HG03066 (cell line): ENCODE data around the gene STAT4.
A peak's percentile ranks its signal among the peaks of the same experiment; 100 is the strongest.

Experiments
- ATAC-seq: cut with Tn5 transposase; IDR thresholded peaks from one replicate; pipeline ENCODE4 v1.9.1; 2021; ENCODE audit warnings: low read depth; ENCODE audit not compliant: unreplicated experiment

The STAT4 gene, protein sequence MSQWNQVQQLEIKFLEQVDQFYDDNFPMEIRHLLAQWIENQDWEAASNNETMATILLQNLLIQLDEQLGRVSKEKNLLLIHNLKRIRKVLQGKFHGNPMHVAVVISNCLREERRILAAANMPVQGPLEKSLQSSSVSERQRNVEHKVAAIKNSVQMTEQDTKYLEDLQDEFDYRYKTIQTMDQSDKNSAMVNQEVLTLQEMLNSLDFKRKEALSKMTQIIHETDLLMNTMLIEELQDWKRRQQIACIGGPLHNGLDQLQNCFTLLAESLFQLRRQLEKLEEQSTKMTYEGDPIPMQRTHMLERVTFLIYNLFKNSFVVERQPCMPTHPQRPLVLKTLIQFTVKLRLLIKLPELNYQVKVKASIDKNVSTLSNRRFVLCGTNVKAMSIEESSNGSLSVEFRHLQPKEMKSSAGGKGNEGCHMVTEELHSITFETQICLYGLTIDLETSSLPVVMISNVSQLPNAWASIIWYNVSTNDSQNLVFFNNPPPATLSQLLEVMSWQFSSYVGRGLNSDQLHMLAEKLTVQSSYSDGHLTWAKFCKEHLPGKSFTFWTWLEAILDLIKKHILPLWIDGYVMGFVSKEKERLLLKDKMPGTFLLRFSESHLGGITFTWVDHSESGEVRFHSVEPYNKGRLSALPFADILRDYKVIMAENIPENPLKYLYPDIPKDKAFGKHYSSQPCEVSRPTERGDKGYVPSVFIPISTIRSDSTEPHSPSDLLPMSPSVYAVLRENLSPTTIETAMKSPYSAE

DNA sequence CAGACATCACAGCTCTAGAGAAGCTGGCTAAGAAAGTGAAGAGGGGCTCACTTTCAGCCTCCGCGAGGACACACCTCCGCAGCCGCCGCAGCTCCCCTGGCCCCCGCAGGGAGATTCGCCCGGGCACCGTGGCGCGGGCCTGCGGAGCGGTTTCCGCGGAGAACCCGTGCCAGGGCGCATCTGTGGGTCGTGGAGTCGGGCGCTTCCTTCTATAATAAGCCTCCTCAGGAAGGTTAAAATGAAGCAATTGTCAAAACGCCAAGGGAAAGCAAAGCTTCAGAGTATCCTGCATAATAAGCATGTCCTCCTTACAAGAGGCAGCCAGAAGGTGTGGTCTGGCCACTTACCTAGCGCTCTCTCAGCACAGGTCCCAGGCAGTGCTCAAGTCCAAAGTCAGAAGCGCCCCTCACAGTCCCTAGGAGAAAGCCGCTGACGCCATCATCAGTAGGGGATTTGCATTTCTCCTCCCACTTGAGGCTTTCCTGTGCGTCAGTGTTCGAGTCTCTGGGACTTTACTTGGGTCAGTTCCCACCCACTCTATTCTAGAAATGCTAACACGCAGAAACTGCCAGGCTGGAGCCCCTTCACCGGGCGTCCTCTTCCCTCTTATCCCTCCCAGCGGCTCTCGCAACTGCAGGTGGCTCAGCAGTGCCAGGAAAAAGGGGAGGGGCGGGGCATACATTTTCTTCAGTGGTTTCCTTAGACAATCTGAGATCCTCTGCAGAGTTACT is at the start of gene STAT4:
TSS of gene STAT4 (minus strand) at position 395 of the 731 bp plus-strand sequence. CDS start 2,791 bp downstream, outside the sequence.
- ATAC-seq, result peak; percentile 80

DNA sequence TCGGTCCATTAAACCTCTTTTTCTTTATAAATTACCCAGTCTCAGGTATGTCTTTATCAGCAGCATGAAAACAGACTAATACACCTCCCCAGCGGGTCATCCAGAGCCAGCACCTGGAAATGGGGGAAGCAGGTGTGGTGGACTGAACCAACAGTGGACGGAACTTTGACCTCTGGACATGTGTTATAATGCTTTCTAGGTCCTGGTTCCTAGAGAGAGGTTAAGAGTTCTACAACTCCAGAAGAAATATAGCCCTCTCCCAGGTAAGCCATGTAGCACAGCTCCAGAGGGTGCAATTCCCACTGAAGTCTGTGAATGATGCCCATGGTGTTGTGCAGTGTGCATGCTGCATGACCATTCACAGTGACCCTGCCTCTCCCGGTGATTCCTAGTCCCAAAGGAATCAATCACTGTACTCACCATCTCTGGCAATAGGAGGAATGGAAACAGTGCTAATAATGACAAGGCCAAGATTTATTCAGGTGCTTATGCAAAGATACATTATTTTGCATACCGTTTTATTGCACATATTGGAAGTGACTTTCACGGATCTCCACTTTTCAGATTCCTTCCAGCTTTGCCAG is 49.2 kb upstream of the STAT4 start:
- ATAC-seq, result no peak

DNA sequence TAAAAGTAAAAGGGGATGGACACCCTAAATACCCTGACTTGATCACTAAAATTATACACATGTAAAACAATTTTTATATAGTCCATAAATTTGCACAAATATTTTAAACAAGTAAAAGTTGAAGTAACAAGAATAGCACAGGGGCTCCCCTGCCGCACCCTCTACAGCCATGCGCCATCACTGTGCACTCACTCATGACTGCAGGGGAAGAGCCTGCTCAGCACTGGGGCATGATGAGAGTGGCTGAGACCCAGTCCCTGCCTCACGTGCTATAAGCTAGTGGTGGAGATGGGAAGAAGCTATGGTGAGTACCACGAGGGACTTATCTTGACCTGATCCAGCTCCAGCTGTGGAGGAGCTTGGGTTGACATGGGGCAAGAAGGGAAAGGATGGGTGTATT is 47.5 kb upstream of the STAT4 start:
- no peak for ATAC-seq

DNA sequence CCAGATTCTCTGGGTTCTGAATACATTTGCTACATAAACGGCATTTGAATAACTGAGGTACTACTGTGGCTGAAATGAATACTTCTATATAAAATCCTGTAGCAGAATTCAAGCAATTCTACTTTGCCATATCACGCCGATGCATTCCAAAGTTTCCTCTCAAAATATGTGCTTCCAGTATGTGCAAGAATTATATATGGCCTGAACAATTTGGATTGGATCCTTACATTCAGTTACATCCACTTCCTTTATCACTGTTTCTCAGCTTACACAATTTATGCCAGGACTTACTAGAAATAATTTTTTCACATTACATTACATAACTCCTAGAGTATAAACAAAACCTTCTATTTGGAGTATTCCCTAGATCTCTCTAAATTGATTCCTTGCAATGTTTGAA is 46.3 kb upstream of the STAT4 start:
- ATAC-seq, result no peak

DNA sequence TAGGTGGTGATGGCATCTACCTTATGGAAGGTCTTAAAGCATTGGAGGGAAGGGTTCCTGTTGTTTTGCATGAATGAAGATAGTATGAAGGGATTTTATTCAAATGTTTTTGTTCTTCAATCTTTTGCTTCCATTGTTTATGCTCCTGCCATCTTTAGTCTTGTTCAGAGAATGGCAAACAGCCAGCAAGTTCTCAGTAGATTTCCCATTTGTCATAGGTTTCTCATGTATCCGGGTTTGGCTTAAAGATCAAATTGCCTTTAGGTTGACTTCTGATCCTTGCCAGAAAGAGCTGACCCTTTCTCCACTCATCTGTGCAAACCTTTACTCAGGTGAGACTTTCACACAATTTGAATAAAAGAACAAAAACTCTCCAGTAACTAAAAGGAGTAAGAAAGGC is 44.2 kb upstream of the STAT4 start:
- ATAC-seq, result no peak

DNA sequence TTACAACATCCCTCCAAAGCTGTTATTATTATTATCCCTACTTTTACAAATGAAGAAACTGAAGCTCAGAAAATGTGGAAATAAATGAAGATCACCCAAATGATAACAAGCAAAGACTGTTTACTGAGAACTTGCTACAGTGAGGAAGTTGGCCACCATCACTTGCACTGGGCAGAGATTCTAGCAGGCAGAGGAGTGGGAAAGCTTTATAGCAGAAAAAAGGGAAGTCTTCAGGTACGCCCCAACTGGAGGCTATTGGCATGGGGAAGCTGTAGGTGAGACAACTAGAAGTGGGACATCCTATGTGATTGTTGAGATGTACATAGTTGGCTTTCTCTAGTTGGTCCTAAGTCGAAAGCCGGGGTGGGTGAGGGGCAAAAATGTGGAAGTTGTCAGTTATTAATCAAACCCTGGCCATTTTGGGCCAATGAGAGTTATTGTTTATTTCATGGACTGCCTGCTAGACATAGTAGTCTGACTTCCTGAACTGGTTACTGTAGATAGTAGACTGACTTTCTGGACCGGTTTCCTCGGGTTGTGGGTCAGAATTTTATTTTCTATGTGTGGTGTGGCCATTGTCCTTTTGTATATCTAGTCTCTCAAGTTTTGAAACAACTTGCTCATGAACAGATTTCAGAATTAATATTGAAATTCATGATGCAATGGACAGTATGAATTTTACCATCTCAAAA is 40.2 kb upstream of the STAT4 start:
- no peak for ATAC-seq

DNA sequence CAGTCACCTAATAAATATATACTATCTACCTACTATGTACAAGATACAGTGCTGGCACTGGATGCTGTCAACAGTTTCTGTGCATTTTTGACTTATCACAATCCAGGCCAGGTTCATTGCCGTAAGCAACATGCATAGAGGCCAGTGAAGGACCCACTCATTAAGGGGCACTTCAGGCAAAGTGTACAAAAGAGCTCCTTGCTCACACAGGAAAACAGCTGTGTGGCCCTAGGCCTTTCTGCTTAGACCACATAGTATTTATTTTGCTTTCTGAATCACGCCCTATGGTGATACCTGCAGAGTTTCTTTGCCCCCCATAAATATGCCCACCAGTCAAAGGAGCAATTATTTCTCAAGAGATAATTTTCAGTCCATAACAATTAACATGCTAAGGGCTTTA is 39.6 kb upstream of the STAT4 start:
- ATAC-seq, result no peak

DNA sequence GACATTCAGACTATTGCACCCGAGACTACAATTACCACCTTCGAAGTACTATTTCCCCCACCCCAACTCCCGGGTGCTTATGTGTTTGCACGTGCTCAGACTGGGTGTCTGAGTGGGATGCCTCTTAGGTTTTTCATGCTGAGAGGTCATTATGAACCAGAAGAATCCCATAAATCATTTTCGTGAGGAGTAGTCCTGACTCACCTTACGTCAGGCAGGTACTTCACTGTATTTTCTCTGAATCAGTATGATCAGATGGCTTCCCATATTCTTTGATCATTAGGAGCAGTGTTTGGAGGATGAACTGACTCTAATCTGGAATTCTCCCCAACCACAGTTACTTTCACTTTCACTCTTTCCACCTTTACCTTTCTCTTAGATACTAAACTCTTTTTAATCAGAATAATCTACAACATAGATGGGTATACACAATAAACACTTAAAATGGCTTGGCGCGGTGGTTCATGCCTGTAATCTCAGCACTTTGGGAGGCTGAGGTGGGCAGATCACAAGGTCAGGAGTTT is 38.4 kb upstream of the STAT4 start:
- no peak for ATAC-seq

DNA sequence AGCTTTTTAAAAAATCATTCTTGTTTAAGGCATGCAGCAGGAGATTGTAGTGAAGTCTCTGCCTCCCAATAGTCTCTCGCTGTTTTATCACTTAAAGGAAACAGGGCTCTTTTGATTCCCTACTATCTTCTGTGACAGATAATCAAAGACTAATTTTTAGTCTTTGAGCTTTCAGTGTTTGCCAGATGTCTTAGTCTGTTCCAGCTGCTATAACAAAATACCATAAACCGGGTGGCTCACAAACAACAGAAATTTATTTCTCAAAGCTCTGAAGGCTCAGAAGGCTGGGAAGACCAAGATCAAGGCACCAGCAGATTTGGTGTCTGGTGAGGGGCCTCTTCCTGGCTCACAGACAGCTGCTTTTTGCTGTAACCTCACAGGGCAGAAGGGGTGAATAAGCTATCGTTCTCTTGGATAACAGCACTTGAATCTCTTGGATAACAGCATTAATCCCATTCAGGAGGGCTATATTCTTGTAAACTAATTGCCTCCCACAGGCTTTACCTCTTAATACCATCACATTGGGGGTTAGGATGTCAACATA is 37.8 kb upstream of the STAT4 start:
- ATAC-seq, result no peak

DNA sequence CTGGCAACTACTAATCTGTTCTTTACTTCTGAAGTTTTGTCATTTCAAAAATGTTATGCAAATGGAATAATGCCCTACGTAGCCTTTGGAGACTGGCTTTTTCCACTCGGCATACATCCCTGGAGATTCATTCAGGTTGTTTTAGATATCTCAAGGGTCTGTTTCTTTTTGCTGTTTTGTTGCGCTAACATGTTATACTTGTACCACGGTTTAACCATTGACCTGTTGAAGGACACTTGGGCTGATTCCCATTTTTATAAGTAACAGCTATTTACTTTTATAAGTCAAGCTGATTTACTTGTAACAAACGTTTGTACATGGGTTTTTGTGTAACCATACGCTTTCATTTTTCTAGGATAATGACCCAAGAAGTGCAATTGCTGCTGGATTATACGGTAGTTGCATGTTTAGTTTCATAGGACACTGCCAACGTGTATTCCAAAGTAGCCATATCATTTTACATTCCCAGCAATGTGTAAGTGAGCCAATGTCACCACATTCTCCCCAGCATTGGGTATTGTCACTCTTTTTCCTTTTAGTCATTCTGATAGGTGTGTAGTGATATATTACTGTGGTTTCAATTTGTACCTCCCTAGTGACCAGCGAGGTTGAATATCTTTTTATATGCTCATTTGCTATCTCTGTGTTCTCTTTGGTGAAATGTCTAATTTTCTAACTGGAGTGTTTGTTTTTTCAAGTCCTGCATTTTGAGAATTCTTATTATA is 36.5 kb upstream of the STAT4 start:
- ATAC-seq, result no peak

DNA sequence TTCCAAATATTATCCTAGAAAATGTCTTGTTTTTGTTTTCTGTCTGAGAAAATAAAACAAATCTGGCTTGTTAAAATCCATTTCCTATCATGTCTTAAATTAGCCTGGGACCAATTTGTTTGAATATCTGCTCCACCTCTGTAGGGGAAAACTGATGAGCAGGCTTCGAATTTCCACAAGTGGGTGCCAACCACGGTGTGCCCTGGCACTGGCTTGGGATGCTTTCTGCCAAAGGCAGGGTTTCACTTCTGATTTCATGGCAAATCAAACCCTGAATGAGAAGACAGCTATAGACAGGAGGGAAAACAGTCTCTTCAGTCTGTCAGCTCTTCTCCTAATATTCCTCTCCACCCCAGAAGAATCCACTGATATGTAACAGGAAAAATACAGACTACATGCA is 33.7 kb upstream of the STAT4 start:
- ATAC-seq, result no peak

DNA sequence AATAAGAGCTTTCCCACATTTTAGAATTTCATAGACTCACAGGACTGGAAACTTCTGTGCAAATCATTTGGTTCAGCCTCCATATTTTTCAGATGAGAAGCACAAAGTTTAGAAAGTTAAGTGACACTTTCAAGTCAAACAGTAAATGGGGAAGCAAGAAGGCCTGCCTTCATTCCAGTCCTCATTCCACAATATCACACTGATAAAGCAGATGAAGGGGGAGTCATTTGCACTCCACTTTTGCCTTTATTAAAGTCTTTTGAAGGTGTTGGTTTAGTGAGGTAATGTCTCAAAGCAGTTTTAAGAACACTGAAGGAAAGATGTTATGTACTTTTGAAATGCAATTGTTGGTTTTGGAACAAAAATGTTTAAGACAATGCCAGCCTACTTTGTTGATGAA is 32.7 kb upstream of the STAT4 start:
- ATAC-seq, result no peak

DNA sequence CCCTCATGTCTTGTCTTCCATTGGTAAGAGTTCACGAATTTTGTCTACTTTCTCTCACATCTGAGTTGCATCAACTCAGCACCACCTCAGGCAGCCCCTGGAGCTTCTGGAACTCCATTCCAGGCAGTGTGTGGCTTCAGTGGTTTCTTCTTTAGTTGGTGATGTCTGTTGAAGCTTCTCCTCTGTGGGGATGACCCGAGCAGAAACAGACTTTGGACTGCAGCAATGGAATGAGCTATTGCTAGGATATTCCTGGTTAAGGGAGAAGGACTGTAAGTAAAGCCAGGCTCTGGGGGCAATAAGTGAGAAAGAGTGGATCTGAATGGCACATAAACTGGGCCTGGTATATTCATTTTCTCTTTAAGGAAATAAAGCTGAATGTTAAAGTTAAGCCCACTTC is 32.3 kb upstream of the STAT4 start:
- ATAC-seq, result no peak

DNA sequence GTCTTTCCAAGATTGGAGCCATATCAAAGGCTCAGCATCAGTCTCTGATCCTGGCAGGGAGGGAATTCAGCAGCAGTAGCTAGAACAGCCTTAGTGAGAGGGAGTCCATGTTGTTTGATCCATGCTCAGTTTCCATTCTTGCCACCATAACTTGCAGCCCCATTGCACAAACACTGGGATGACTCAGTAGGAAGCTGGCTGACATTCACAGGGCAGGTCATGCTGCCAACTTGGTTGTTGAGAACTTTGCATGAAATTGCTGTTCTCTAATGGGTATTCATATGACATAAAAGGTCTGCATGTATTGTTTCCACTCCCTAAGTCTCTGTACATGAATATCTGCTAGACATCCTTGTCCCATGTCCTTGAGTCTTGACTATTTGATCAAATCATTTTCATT is 29.9 kb upstream of the STAT4 start:
- no peak for ATAC-seq

DNA sequence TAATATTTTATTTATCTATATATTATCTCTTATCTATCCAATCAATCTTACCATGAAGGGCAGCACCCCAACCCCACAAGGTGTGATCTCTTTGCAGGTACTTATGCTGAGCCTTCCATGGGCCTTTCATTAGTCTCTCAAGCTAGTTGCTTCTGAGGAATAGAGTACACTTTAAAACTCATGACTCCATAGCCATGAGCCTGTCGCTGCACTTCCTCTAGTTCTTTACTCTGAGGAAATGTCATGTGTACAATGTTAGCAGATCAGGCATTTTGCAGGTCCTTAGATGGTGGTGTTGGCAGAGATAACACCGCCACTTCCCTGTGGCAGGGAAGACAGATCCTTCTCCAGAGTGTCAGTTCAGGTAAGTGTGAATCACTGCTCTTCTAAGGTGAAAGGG is 29.5 kb upstream of the STAT4 start:
- ATAC-seq, result no peak

DNA sequence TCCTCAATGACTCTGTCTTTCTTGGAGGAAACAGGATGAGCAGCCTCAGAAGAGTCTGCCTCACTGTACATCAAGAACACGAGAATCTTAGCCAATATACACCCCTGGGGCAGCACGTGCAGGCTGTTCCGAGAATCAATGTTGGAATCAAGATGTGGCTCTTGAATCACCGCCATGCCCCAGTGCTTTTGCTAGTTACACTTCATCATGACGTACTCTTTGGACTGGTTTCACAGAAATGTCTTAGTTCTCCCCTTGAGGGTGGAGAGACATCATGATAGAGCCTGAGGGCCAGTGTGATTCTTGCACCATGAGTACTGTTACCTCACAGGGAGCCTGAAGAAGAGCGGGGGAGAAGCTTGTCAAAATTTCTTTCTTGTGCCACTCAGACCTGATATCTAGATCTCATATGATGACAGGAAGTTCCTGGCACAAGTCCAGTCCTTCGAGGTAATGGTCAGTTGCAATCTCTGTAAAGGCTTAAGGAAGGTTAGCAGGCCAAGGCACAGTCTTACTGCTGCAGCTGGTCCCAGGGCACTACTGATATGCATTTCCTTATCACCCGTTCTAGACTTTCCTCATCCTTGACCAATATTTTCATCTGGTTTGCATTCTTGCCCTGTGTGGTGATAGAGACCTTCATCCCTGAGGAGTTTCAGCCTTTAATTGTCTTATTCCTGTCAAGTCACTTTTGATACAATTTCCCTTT is 28.2 kb upstream of the STAT4 start:
- no peak for ATAC-seq

DNA sequence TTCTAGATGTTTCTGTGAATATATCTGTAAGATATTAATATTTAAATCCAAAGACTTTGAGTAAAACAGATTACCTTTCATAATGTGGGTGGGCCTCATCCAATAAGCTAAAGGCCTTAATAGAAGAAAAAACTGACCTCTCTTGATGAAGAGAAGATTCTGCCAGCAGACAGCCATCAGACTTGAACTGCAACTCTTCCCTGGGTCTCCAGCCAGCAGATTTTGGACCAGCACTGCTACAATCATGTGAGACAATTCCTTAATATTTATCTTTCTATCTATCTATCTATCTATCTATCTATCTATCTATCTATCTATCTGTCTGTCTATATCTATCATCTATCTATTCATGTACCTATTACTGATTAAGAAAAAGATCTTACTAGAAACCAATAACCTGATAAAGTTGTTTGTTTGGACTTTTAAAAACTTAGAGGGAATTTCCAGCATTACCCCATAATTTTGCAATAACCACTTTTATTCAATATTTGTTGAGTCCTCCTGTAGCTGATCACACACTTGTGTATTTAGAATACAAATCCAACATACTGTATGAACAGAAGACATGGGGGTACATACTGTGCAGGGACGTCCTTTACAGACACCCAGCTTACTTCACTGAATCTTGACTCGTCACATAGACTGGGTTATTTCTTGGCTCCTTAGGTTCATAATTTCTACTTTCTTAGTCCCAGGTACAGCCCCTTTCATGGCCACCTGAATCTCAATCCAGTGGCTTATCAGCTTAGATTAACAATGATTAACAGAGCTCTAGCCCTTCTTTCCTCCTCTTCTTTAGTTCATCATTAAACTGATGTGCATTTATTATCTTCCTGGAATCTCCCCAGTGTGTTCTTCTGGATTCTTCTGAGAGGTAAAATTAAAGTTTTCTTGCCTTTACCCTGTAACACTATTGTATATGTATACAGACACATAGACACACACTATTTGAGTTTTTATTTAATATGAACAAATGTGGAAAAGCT is 27.2 kb upstream of the STAT4 start:
- no peak for ATAC-seq
